HepG2 (cell line): ENCODE measurements around the gene DDX24. TPM values are rescaled to one million over a fixed set of nuclear protein-coding genes. Genes with fewer than 3 reads are reported as not detected.

Experiments
- ATAC-seq: fragments of 200-7000 bp; cut with Tn5 transposase; 3 replicates; pipeline ENCODE4 v1.9.1; 2020; ENCODE audit warnings: mild to moderate bottlenecking, moderate library complexity
- BruUV-seq: library from RNA; stranded (reverse); fragments of 400-500 nt; replicated peaks from 2 replicates; lab custom pipeline; 2021; lab: Mats Ljungman, UMichigan
- CTCF ChIA-PET: fragments of 300-600 bp; formaldehyde crosslinking; extraction: SDS; loops from one replicate; lab custom pipeline; 2021; ENCODE audit warnings: low total read pairs, inconsistent platforms, low intra/inter-chr PET ratio; lab: Yijun Ruan, JAX
- POLR2A ChIA-PET: fragments of 350-600 bp; sonication (Branson Sonifier 250); formaldehyde crosslinking; loops from one replicate; lab custom pipeline; 2020; ENCODE audit warnings: antibody characterized with exemption, inconsistent platforms; lab: Yijun Ruan, JAX
- DNase-seq: peaks from one replicate; pipeline ENCODE4 v3.0.0-alpha.2; 2015; ENCODE audit warnings: low spot score
- FAIRE-seq: peaks from 3 replicates; lab custom pipeline; 2011; peaks lifted over from hg19 to GRCh38; lab: Jason Lieb, UNC
- H2AFZ ChIP-seq: one replicate; pipeline ENCODE4 v1.6.1; 2011; ENCODE audit warnings: low read length, inconsistent platforms
- H3K27ac ChIP-seq: fragments of 300-600 bp; 3 replicates; pipeline ENCODE4 v1.8.0; 2011; ENCODE audit warnings: mixed run types, mild to moderate bottlenecking, mixed read lengths, low read length, inconsistent platforms; ENCODE audit not compliant: insufficient read depth; ENCODE audit errors: extremely low read length
- H3K27me3 ChIP-seq, 2 experiments: fragments of 200-600 bp in 1 of 2; 2 replicates in 1 of 2; 3 replicates in 1 of 2; pipeline versions ENCODE4 v1.6.0 to v1.8.0; 2011; ENCODE audit warnings: low read length in 2 of 2, mild to moderate bottlenecking in 2 of 2, moderate library complexity in 2 of 2, inconsistent platforms in 1 of 2; ENCODE audit not compliant: insufficient read depth in 2 of 2, control insufficient read depth in 1 of 2
- H3K36me3 ChIP-seq, 2 experiments: fragments of 200-600 bp in 1 of 2; replicated peaks in 1 of 2; 2 replicates in 1 of 2; 3 replicates in 1 of 2; pipeline versions ENCODE4 v1.5.1 to v1.8.0; 2011; ENCODE audit warnings: low read length in 2 of 2, inconsistent platforms in 1 of 2; ENCODE audit not compliant: insufficient read depth in 2 of 2, control insufficient read depth in 1 of 2
- H3K4me1 ChIP-seq: 2 replicates; pipeline ENCODE4 v1.5.1; 2012; ENCODE audit warnings: low read length, inconsistent platforms; ENCODE audit not compliant: insufficient read depth
- H3K4me2 ChIP-seq: 2 replicates; pipeline ENCODE4 v1.6.0; 2011; ENCODE audit warnings: low read depth, low read length, inconsistent platforms
- H3K4me3 ChIP-seq, 3 experiments: fragments of 200-600 bp in 1 of 3; sonication (generic), shearing (Covaris generic) in 1 of 3; replicated peaks in 1 of 3; 2 replicates each; pipeline ENCODE4 v1.5.1; 2011 to 2016; ENCODE audit warnings: low read length in 3 of 3, inconsistent platforms in 2 of 3, low read depth in 2 of 3, mild to moderate bottlenecking in 2 of 3, control low read depth in 1 of 3, mixed read lengths in 1 of 3; ENCODE audit not compliant: insufficient read depth in 1 of 3
- H3K79me2 ChIP-seq: one replicate; pipeline ENCODE4 v1.6.1; 2011; ENCODE audit warnings: low read length, inconsistent platforms; ENCODE audit not compliant: insufficient read depth
- H3K9ac ChIP-seq: 2 replicates; pipeline ENCODE4 v1.6.0; 2011; ENCODE audit warnings: mild to moderate bottlenecking, low read depth, low read length, inconsistent platforms; ENCODE audit not compliant: insufficient read depth
- H3K9me3 ChIP-seq: 2 replicates; pipeline ENCODE4 v1.5.1; 2012; ENCODE audit warnings: mild to moderate bottlenecking, low read length
- H4K20me1 ChIP-seq: 2 replicates; pipeline ENCODE4 v1.6.0; 2011; ENCODE audit warnings: inconsistent platforms, mild to moderate bottlenecking, low read length, moderate library complexity; ENCODE audit not compliant: insufficient read depth
- CEBPG ChIP-seq: IDR thresholded peaks from 2 replicates; pipeline ENCODE4 v1.6.1; 2016
- EZH2 ChIP-seq: conservative IDR thresholded peaks from 2 replicates; pipeline ENCODE4 v1.6.1; 2012; ENCODE audit warnings: mild to moderate bottlenecking, low read depth, low read length, moderate library complexity
- MEIS1 ChIP-seq: sonication (generic); formaldehyde crosslinking; IDR thresholded peaks from 2 replicates; pipeline ENCODE4 v1.9.0; 2021; ENCODE audit warnings: mild to moderate bottlenecking, missing genetic modification reagents, moderate library complexity, borderline replicate concordance
- MLLT10 ChIP-seq: sonication (generic); formaldehyde crosslinking; IDR thresholded peaks from 2 replicates; pipeline ENCODE4 v1.4.0; 2020; ENCODE audit warnings: missing genetic modification reagents
- MXI1 ChIP-seq: IDR thresholded peaks from 3 replicates; pipeline ENCODE4 v1.6.1; 2012; ENCODE audit warnings: low read depth, low read length, inconsistent platforms, borderline replicate concordance
- PHF8 ChIP-seq: sonication (generic); formaldehyde crosslinking; IDR thresholded peaks from 2 replicates; pipeline ENCODE4 v1.5.0; 2020; ENCODE audit warnings: missing genetic modification reagents
- XRCC5 ChIP-seq: fragments of 200-400 bp; formaldehyde crosslinking; optimal IDR thresholded peaks from 2 replicates; pipeline ENCODE3; 2017; ENCODE audit warnings: mild to moderate bottlenecking, low read length
- ZBTB42 ChIP-seq: sonication (generic); formaldehyde crosslinking; IDR thresholded peaks from 2 replicates; pipeline ENCODE4 v1.5.0; 2020; ENCODE audit warnings: mild to moderate bottlenecking, missing genetic modification reagents
- ZMYM3 ChIP-seq: sonication (generic); formaldehyde crosslinking; IDR thresholded peaks from 2 replicates; pipeline ENCODE4 v1.5.1; 2020; ENCODE audit warnings: mild to moderate bottlenecking, missing genetic modification reagents
- ZSCAN22 ChIP-seq: sonication (generic); formaldehyde crosslinking; IDR thresholded peaks from 2 replicates; pipeline ENCODE4 v1.4.0; 2020; ENCODE audit warnings: mild to moderate bottlenecking, missing genetic modification reagents
- WGBS: methylation state at CpG from one replicate; pipeline ENCODE4 v1.1.6; 2017; ENCODE audit warnings: low lambda C conversion rate; 5-methylcytosine and 5-hydroxymethylcytosine counted together
- in situ Hi-C: cut with HindIII; loops from 2 replicates; pipeline ENCODE4 v1.10.0; 2017; ENCODE audit warnings: low pct_unique_long_range_greater_than_20kb; ENCODE audit not compliant: extremely low pct_ligation_motif_present
- intact Hi-C: fragments of 100-400 bp; cut with micrococcal nuclease; formaldehyde crosslinking; loops from one replicate; pipeline ENCODE4 v1.10.0; 2022; ENCODE audit not compliant: unreplicated experiment
- polyA plus RNA-seq, 8 experiments: library from polyadenylated mRNA; depleted of rRNA in 3 of 8; stranded (reverse) in 7 of 8; unstranded in 1 of 8; fragments of >200 nt; fragmentation: Illumina TruSeq in 4 of 8; extraction: Trizol in 4 of 8; gene quantifications; 2 replicates each; pipeline versions ENCODE4 v1.2.1 to v1.2.3, GENCODE V29; 2011 to 2016; ENCODE audit warnings: low read depth in 4 of 8, missing spikeins in 1 of 8, mixed read lengths in 1 of 8; ENCODE audit not compliant: insufficient read depth in 1 of 8
- total RNA-seq, 5 experiments: library from RNA; depleted of rRNA; stranded (reverse); fragments of >200 nt; fragmentation: Illumina TruSeq; extraction: Trizol; gene quantifications; 2 replicates each; pipeline ENCODE4 v1.2.3, GENCODE V29; 2016; ENCODE audit warnings: low read depth in 1 of 5
- TF ChIP-seq, protein P1 (sequence below): sonication (generic); formaldehyde crosslinking; IDR thresholded peaks from 2 replicates; pipeline ENCODE4 v1.4.0; 2020; ENCODE audit warnings: missing genetic modification reagents
- TF ChIP-seq, protein P2 (sequence below): sonication (generic); formaldehyde crosslinking; IDR thresholded peaks from 2 replicates; pipeline ENCODE4 v1.4.0; 2020; ENCODE audit warnings: missing genetic modification reagents, borderline replicate concordance
- TF ChIP-seq, protein P3 (sequence below): IDR thresholded peaks from 2 replicates; pipeline ENCODE4 v1.4.0; 2020; ENCODE audit warnings: mild to moderate bottlenecking, missing genetic modification reagents
- TF ChIP-seq, protein P4 (sequence below): IDR thresholded peaks from 2 replicates; pipeline ENCODE4 v1.6.1; 2016; ENCODE audit warnings: control low read depth

The DDX24 gene
- total and polyA plus RNA-seq, 2 of the 13 experiments (the other 11 are each of a cell fraction or from before 2014, with no cell fraction given): 67.3 to 149 TPM

DNA sequence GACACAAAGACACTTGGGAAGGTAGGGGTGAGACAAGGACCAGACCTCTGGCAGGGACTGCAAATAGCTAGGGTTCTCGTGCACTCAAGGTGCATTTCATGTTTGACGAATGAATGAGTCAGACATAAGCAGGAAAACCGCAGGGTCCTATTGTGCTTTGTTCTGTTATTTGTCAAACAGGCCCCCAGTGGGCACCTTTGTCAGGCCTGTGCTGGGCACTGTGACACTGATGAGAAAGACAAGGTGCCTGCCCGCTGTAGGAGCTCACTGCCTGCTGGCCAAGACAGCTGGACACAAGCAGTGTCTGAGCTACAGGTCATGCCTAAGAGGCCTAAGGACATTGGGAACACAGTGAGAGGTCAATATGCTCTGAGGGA lies 52.6 kb downstream of the DDX24 start:
- H3K79me2 ChIP-seq: peaks cover 2% of the 10 kb centered on the region
- no peak overlapping the region for H3K9ac ChIP-seq
- FAIRE-seq (peak; percentile 78), DNase-seq (peak; percentile 91), ATAC-seq (peak; percentile 70)
- in situ Hi-C loops: no loop called here
- H4K20me1 ChIP-seq: no peaks in the 10 kb centered on the region
- H3K27me3 ChIP-seq: no peaks in the 10 kb centered on the region
- intact Hi-C loops: no loop called here
- H3K4me2 ChIP-seq: peak overlapping the region; percentile 73
- no peaks in the 10 kb centered on the region for H3K9me3 ChIP-seq
- CTCF ChIA-PET: interaction anchor here (0.6 to 1.0 kb wide), 3 partner anchors 10 to 108 kb away, joined by 3 read pairs; no protein-coding TSS in a partner anchor
- 2% methylated on average over 3 of the region's 4 CpGs for WGBS
- peak overlapping the region; percentile 19 for H3K27ac ChIP-seq
- no peak overlapping the region for H2AFZ ChIP-seq
- peaks cover 44% of the 10 kb centered on the region for H3K4me1 ChIP-seq
- BruUV-seq: TSS peak; percentile 55
- H3K36me3 ChIP-seq: no peaks in the 10 kb centered on the region
- POLR2A ChIA-PET: interaction anchor here (0.8 to 1.8 kb wide), 8 partner anchors 8 to 289 kb away, joined by 3 to 9 read pairs (median 4); partner anchors contain the start of genes DDX24, IFI27L1 and SERPINA10
- H3K4me3 ChIP-seq: no peak overlapping the region
- TF ChIP-seq XRCC5 (peak; percentile 76), MLLT10 (no peak), ZMYM3 (CRISPR knock-in tag) (peak; percentile 25; the same call in 1 of the 2 replicates), PHF8 (no peak), EZH2 (no peak), MXI1 (peak; percentile 55; the same call in 1 of the 3 replicates), ZSCAN22 (CRISPR knock-in tag) (no peak), MEIS1 (CRISPR knock-in tag) (no peak; the same call in 1 of the 2 replicates), CEBPG (peak; percentile 35), ZBTB42 (CRISPR knock-in tag) (no peak)
- TF ChIP-seq, protein P1, sequence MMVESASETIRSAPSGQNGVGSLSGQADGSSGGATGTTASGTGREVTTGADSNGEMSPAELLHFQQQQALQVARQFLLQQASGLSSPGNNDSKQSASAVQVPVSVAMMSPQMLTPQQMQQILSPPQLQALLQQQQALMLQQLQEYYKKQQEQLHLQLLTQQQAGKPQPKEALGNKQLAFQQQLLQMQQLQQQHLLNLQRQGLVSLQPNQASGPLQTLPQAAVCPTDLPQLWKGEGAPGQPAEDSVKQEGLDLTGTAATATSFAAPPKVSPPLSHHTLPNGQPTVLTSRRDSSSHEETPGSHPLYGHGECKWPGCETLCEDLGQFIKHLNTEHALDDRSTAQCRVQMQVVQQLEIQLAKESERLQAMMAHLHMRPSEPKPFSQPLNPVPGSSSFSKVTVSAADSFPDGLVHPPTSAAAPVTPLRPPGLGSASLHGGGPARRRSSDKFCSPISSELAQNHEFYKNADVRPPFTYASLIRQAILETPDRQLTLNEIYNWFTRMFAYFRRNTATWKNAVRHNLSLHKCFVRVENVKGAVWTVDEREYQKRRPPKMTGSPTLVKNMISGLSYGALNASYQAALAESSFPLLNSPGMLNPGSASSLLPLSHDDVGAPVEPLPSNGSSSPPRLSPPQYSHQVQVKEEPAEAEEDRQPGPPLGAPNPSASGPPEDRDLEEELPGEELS (CRISPR knock-in tag): peak; percentile 29; the same call in 1 of the 2 replicates
- TF ChIP-seq, protein P2, sequence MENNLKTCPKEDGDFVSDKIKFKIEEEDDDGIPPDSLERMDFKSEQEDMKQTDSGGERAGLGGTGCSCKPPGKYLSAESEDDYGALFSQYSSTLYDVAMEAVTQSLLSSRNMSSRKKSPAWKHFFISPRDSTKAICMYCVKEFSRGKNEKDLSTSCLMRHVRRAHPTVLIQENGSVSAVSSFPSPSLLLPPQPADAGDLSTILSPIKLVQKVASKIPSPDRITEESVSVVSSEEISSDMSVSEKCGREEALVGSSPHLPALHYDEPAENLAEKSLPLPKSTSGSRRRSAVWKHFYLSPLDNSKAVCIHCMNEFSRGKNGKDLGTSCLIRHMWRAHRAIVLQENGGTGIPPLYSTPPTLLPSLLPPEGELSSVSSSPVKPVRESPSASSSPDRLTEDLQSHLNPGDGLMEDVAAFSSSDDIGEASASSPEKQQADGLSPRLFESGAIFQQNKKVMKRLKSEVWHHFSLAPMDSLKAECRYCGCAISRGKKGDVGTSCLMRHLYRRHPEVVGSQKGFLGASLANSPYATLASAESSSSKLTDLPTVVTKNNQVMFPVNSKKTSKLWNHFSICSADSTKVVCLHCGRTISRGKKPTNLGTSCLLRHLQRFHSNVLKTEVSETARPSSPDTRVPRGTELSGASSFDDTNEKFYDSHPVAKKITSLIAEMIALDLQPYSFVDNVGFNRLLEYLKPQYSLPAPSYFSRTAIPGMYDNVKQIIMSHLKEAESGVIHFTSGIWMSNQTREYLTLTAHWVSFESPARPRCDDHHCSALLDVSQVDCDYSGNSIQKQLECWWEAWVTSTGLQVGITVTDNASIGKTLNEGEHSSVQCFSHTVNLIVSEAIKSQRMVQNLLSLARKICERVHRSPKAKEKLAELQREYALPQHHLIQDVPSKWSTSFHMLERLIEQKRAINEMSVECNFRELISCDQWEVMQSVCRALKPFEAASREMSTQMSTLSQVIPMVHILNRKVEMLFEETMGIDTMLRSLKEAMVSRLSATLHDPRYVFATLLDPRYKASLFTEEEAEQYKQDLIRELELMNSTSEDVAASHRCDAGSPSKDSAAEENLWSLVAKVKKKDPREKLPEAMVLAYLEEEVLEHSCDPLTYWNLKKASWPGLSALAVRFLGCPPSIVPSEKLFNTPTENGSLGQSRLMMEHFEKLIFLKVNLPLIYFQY: no peak
- TF ChIP-seq, protein P3, sequence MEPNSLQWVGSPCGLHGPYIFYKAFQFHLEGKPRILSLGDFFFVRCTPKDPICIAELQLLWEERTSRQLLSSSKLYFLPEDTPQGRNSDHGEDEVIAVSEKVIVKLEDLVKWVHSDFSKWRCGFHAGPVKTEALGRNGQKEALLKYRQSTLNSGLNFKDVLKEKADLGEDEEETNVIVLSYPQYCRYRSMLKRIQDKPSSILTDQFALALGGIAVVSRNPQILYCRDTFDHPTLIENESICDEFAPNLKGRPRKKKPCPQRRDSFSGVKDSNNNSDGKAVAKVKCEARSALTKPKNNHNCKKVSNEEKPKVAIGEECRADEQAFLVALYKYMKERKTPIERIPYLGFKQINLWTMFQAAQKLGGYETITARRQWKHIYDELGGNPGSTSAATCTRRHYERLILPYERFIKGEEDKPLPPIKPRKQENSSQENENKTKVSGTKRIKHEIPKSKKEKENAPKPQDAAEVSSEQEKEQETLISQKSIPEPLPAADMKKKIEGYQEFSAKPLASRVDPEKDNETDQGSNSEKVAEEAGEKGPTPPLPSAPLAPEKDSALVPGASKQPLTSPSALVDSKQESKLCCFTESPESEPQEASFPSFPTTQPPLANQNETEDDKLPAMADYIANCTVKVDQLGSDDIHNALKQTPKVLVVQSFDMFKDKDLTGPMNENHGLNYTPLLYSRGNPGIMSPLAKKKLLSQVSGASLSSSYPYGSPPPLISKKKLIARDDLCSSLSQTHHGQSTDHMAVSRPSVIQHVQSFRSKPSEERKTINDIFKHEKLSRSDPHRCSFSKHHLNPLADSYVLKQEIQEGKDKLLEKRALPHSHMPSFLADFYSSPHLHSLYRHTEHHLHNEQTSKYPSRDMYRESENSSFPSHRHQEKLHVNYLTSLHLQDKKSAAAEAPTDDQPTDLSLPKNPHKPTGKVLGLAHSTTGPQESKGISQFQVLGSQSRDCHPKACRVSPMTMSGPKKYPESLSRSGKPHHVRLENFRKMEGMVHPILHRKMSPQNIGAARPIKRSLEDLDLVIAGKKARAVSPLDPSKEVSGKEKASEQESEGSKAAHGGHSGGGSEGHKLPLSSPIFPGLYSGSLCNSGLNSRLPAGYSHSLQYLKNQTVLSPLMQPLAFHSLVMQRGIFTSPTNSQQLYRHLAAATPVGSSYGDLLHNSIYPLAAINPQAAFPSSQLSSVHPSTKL (CRISPR knock-in tag): peak; percentile 75
- TF ChIP-seq, protein P4, sequence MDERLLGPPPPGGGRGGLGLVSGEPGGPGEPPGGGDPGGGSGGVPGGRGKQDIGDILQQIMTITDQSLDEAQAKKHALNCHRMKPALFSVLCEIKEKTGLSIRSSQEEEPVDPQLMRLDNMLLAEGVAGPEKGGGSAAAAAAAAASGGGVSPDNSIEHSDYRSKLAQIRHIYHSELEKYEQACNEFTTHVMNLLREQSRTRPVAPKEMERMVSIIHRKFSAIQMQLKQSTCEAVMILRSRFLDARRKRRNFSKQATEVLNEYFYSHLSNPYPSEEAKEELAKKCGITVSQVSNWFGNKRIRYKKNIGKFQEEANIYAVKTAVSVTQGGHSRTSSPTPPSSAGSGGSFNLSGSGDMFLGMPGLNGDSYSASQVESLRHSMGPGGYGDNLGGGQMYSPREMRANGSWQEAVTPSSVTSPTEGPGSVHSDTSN (CRISPR knock-in tag): no peak
